Large intestine (tissue), 3 donors: ENCODE results near the gene RNU6-9. TPM values are rescaled to one million over a fixed set of nuclear protein-coding genes. Genes with fewer than 3 reads are reported as not detected.

Experiments
- DNase-seq, 2 donors: peaks; one replicate each; pipeline versions ENCODE4 v3.0.0 to v3.0.0-alpha.2; 2013
- H3K27ac ChIP-seq: one replicate; pipeline ENCODE4 v1.5.1; 2013; ENCODE audit warnings: low read length
- H3K27me3 ChIP-seq: 2 replicates; pipeline ENCODE4 v1.6.1; 2013; ENCODE audit warnings: low read length; ENCODE audit not compliant: control insufficient read depth, insufficient read depth
- H3K36me3 ChIP-seq: 2 replicates; pipeline ENCODE4 v1.6.1; 2013; ENCODE audit warnings: low read length; ENCODE audit not compliant: control insufficient read depth, insufficient read depth
- H3K4me1 ChIP-seq: one replicate; pipeline ENCODE4 v1.6.1; 2013; ENCODE audit warnings: low read length; ENCODE audit not compliant: control insufficient read depth, insufficient read depth
- H3K4me3 ChIP-seq: one replicate; pipeline ENCODE4 v1.5.1; 2013; ENCODE audit warnings: low read length
- H3K9me3 ChIP-seq: one replicate; pipeline ENCODE4 v1.6.1; 2013; ENCODE audit warnings: mild to moderate bottlenecking, low read depth, low read length, moderate library complexity; ENCODE audit not compliant: control insufficient read depth
- WGBS: methylation state at CpG from one replicate; pipeline ENCODE4 v1.1.5; 2013; ENCODE audit warnings: low lambda C conversion rate; ENCODE audit not compliant: insufficient coverage; 5-methylcytosine and 5-hydroxymethylcytosine counted together
- polyA plus RNA-seq: library from polyadenylated mRNA; unstranded; fragments of 120-200 nt; gene quantifications from one replicate; pipeline ENCODE4 v1.2.1, GENCODE V29; 2013

Gene RNU6-9
- polyA plus RNA-seq, 1 donor = not detected

- H3K27me3 ChIP-seq = peaks cover 46% of the 10 kb centered on the region
- DNase-seq = peak in 1 of 2 donors; percentile 70
- no peak overlapping the region for H3K4me3 ChIP-seq
- WGBS = no CpG with 5 or more reads among the region's 68 CpGs
- H3K4me1 ChIP-seq = peaks cover 37% of the 10 kb centered on the region
- H3K27ac ChIP-seq = no peak overlapping the region
- peaks cover 17% of the 10 kb centered on the region for H3K9me3 ChIP-seq
- H3K36me3 ChIP-seq = no peaks in the 10 kb centered on the region
Observed at GRCh38 chr19:919199-920050, 26.1 kb downstream of the RNU6-9 start.

GRCh38 chr19:920051-920864 lies 27.0 kb downstream of the RNU6-9 start:
- Histone ChIP-seq H3K9me3 (peaks cover 21% of the 10 kb centered on the region), H3K4me1 (peaks cover 40% of the 10 kb centered on the region)

DNA sequence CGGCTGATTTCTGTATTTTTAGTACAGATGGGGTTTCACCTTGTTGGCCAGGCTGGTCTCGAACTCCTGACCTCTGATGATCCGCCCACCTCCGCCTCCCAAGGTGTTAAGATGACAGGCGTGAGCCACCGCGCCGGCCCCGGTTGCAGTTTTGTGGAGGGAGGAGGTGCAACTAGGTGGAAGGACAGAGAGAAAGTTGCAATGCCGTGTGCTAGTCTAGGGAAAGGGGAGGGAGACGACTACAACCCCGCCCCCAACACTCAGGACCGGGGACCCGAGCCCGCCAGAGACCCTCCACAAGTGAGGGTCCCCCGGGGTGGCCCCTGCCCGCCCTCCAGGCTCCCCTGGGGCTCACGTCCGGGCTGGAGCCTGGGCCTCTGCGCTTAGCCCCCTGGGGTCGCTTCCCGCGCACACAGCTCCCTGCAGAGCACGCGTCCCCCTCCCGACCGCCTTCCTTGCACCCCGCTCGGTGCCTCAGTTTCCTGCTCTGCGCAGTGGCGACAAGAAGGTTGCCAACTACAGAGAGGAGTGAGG lies 31.3 kb downstream of the RNU6-9 start:
- Histone ChIP-seq H3K4me1 (peaks cover 30% of the 10 kb centered on the region), H3K4me3 (peak overlapping the region; percentile 100), H3K27ac (peak overlapping the region; percentile 96), H3K9me3 (peaks cover 5% of the 10 kb centered on the region), H3K36me3 (peaks cover 7% of the 10 kb centered on the region), H3K27me3 (peaks cover 16% of the 10 kb centered on the region)
- WGBS = no CpG with 5 or more reads among the region's 31 CpGs
- peak in 1 of 2 donors; percentile 57 for DNase-seq

More at GRCh38 chr19:920051-920864, 27.0 kb downstream of the RNU6-9 start:
- DNase-seq = peak in 1 of 2 donors; percentile 74
- Histone ChIP-seq H3K36me3 (no peaks in the 10 kb centered on the region), H3K27ac (no peak overlapping the region), H3K4me3 (peak overlapping the region; percentile 18), H3K27me3 (peaks cover 46% of the 10 kb centered on the region)
- WGBS = 7% methylated on average over 6 of the region's 84 CpGs

DNA sequence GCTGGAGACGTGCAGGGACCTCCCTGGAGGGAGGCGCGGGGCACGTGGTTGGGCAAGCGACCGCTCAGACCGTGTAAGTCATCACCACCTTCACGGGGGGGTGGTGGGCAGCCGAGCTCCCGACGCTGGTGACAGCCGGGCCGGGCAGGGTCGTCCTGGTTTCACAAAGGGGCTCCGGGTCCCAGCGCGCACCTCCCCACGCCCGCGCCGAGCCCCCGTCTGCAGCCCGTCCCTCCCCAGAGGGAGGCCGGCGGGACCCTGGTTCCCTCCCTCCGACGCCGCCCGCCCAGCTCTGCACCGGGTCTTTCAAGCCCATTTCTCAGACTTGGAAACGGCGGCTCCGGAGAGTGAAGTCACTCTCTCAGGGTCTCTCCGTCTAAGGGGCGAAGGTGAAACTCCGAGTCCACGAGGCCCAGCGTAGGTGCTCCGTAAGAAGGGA lies 31.8 kb downstream of the RNU6-9 start:
- Histone ChIP-seq H3K4me1 (peaks cover 32% of the 10 kb centered on the region), H3K27ac (peak overlapping the region; percentile 96), H3K36me3 (peaks cover 12% of the 10 kb centered on the region), H3K27me3 (peaks cover 13% of the 10 kb centered on the region), H3K4me3 (peak overlapping the region; percentile 100), H3K9me3 (peaks cover 4% of the 10 kb centered on the region)
- WGBS = no CpG with 5 or more reads among the region's 39 CpGs
- DNase-seq = peak in 1 of 2 donors; percentile 71

DNA sequence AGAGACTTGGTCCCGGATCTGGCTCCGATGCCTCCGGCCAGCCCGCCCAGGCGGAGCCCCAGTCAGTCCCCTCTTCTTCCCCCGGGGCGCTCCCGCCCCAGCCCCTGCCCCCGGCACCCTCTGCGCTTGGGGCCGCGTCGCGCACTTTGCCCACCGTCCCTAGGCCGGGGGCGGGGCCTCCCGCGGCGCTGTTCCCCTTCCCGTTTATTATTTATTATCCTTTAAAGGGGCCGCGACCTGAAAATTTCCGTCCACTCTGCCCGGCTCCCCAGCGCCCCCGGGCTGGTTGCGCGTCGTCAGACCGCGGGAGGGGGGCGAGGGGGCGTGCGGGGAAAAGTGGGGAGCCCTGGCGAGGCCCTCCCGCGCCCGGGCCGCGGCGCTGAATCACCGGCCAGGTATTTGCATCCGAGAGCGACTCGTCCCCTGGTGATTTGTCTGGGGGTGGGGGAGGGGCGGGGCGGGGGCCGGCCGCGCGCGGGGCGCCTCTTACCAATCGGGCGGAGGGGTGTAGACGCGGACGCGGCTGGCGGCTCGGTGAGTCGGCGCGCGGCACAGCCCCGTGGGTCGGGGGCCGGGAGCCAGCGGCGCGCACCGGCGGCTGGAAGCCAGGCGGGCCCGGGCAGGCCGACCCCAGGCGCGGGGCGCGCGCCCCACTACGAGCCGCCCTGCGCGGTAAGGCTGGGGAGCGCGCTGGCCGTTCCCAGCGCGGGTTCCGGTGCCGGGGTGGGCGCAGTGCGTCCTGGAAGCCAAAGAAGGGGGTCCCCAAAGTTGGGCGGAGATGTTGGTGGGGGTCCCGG lies 32.4 kb downstream of the RNU6-9 start, which contains the start of gene ARID3A:
ARID3A (plus strand) TSS at position 510 of the 797 bp plus-strand sequence. CDS start 3,494 bp downstream, outside the sequence.
- no CpG with 5 or more reads among the region's 97 CpGs for WGBS
- Histone ChIP-seq H3K4me3 (peak within 1 kb of the TSS; percentile 100), H3K9me3 (peaks cover 4% of the 10 kb centered on the region)

GRCh38 chr19:926323-926588 lies 33.0 kb downstream of the RNU6-9 start:
- peak overlapping the region; percentile 97 for H3K27ac ChIP-seq
- no peak for DNase-seq
- H3K4me3 ChIP-seq = peak overlapping the region; percentile 100
- peaks cover 4% of the 10 kb centered on the region for H3K9me3 ChIP-seq
- no CpG with 5 or more reads among the region's 21 CpGs for WGBS
- peaks cover 2% of the 10 kb centered on the region for H3K27me3 ChIP-seq
- H3K36me3 ChIP-seq = peaks cover 22% of the 10 kb centered on the region
- H3K4me1 ChIP-seq = peaks cover 30% of the 10 kb centered on the region

More for the DNA sequence above, 32.4 kb downstream of the RNU6-9 start, which contains the start of gene ARID3A:
- Histone ChIP-seq H3K36me3 (peaks cover 17% of the 10 kb centered on the region), H3K27me3 (peaks cover 7% of the 10 kb centered on the region), H3K27ac (peak within 1 kb of the TSS; percentile 97), H3K4me1 (peaks cover 32% of the 10 kb centered on the region)
- DNase-seq = peak; percentile 80 to 95

DNA sequence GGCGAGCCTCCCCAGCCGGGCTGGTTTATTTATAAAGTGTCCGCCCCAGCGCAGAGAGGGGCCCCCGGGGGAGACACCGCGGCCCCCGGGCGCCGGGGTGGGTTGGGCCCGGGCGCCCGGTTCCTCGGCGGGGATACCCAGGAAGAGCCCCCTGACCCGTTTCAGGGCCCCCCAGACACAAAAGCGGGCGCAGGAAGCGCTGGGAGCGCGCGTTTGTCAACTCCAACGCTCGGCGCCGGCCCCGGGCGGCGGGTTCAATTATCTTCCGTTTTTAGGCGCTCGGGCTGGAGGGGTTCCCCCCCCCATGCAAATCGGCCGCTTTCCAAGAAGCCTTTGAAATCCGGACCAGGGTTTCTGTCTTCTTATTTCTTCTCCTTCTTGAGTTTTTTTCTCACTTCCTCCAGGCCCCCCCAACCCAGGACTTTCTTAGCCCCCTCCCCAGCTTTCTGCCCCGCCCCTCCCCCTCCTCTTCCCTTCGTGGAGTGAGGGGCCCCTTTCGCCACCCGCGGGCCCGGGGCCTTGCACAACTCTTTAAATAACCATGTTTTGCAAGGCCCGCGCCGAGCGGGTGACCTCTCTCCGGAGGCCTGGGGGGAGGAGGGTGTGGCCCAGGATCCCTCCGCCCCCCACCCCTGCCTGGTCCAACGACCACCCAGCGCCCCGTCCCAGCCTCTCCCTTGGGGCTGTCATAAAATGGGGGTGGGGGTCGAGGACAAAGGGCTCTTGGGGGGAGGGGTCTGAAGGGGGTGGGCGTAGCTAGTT lies 33.5 kb downstream of the RNU6-9 start:
- peaks cover 24% of the 10 kb centered on the region for H3K36me3 ChIP-seq
- WGBS = no CpG with 5 or more reads among the region's 52 CpGs

GRCh38 chr19:927351-927779 lies 34.1 kb downstream of the RNU6-9 start:
- peak overlapping the region; percentile 97 for H3K27ac ChIP-seq
- peaks cover 30% of the 10 kb centered on the region for H3K36me3 ChIP-seq
- peak overlapping the region; percentile 100 for H3K4me3 ChIP-seq
- H3K9me3 ChIP-seq = peaks cover 4% of the 10 kb centered on the region
- peaks cover 32% of the 10 kb centered on the region for H3K4me1 ChIP-seq
- no CpG with 5 or more reads among the region's 15 CpGs for WGBS
- DNase-seq = peak in 1 of 2 donors; percentile 80
- H3K27me3 ChIP-seq = no peaks in the 10 kb centered on the region

More for the DNA sequence above, 33.5 kb downstream of the RNU6-9 start:
- H3K9me3 ChIP-seq = peaks cover 4% of the 10 kb centered on the region
- peak; percentile 79 to 90 for DNase-seq
- H3K4me1 ChIP-seq = peaks cover 29% of the 10 kb centered on the region
- peak overlapping the region; percentile 100 for H3K4me3 ChIP-seq
- H3K27me3 ChIP-seq = no peaks in the 10 kb centered on the region
- peak overlapping the region; percentile 97 for H3K27ac ChIP-seq

DNA sequence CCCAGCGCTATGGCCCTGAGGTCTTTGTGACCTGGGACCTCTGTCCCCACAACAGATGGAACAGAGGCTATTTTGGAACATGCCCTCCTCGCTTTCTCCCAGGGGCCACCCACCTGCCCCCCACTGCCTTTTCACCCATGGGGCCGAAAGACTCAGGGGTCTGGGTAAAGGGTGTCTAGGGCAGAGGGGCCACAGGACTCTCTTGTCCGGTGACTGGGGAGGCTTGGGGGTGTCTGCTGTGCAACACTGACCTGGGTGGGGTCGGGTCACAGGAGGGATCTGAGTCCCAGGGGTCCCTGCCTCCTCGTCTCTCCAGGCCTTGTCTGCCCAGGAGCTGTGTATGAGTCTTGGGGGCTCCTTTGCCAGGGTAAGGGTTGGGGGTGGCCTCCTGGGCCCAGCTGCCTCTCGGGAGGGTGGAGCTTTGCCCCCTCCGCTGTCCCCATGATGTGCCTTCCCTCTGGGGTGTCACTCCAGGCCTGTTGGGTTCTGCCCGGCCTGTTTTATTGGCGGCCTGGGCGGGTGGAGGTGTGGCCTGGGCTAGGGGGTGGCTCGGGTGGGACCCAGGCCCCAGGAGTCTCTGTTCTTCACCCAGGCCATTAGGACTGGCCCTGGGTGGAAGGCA lies 34.6 kb downstream of the RNU6-9 start:
- peaks cover 36% of the 10 kb centered on the region for H3K4me1 ChIP-seq
- peaks cover 4% of the 10 kb centered on the region for H3K9me3 ChIP-seq
- H3K27me3 ChIP-seq = no peaks in the 10 kb centered on the region
- H3K36me3 ChIP-seq = peaks cover 35% of the 10 kb centered on the region
- H3K4me3 ChIP-seq = peak overlapping the region; percentile 100
- WGBS = no CpG with 5 or more reads among the region's 12 CpGs
- DNase-seq = peak; percentile 84 to 93
- H3K27ac ChIP-seq = peak overlapping the region; percentile 97
